ENCODE measurements around the gene NPIPB4. TPM values are rescaled to one million over a fixed set of nuclear protein-coding genes. Genes with fewer than 3 reads are reported as not detected.

NPIPB4 gene
- total RNA-seq (2022; extraction: Qiagen RNA extraction; ENCODE audit: low read depth), result 23.4 to 39.4 TPM (median 26.2 TPM) in 5 replicates

GRCh38 chr16:21857656-21858055, at the start of gene NPIPB4:
NPIPB4 (minus strand) TSS chr16:21857756; CDS start chr16:21857378, 378 bp downstream.

Other genes starting within 250 kb of the NPIPB4 start
- gene IGSF6, start 205.1 kb downstream of the NPIPB4 start, total RNA-seq (2022; extraction: Qiagen RNA extraction; ENCODE audit: low read depth), result not detected in 5 replicates
- 0.05 TPM in 1 of 5 replicates, not detected in the others for gene OTOA, start 193.8 kb downstream of the NPIPB4 start, total RNA-seq (2022; extraction: Qiagen RNA extraction; ENCODE audit: low read depth)
- gene UQCRC2, start 95.6 kb upstream of the NPIPB4 start, total RNA-seq (2022; extraction: Qiagen RNA extraction; ENCODE audit: low read depth), result 160 to 222 TPM (median 168 TPM) in 5 replicates
- not detected in 5 replicates for gene PDZD9, start 143.4 kb upstream of the NPIPB4 start, total RNA-seq (2022; extraction: Qiagen RNA extraction; ENCODE audit: low read depth)
- 8.0 to 11.5 TPM (median 9.9 TPM) in 5 replicates for gene MOSMO, start 150.4 kb upstream of the NPIPB4 start, total RNA-seq (2022; extraction: Qiagen RNA extraction; ENCODE audit: low read depth)
- 0.03 to 0.12 TPM in 2 of 5 replicates, not detected in the others for gene VWA3A, start 234.8 kb upstream of the NPIPB4 start, total RNA-seq (2022; extraction: Qiagen RNA extraction; ENCODE audit: low read depth)